Peyer's patch (tissue), 4 donors: ENCODE measurements around the gene TGFB3. TPM values are rescaled to one million over a fixed set of nuclear protein-coding genes. Genes with fewer than 3 reads are reported as not detected.

Experiments
- DNase-seq, 3 donors: peaks; one replicate each; pipeline ENCODE4 v3.0.0-alpha.2; 2017 to 2019
- H3K27ac ChIP-seq, 4 donors: fragments of 200-600 bp; sonication (generic); one replicate each; pipeline ENCODE4 v1.5.1; 2016 to 2019
- H3K27me3 ChIP-seq, 2 donors: fragments of 200-600 bp; sonication (generic); one replicate each; pipeline ENCODE4 v1.5.1; 2019
- H3K36me3 ChIP-seq, 3 donors: fragments of 200-600 bp; sonication (generic); one replicate each; pipeline ENCODE4 v1.5.1; 2016 to 2019
- H3K4me1 ChIP-seq, 4 donors: fragments of 200-600 bp; sonication (generic); one replicate each; pipeline ENCODE4 v1.5.1; 2016 to 2019
- H3K4me3 ChIP-seq, 4 donors: fragments of 200-600 bp; sonication (generic); 1 replicate in 3 of 4; 2 replicates in 1 of 4; pipeline ENCODE4 v1.5.1; 2016 to 2019; ENCODE audit warnings: mild to moderate bottlenecking in 1 of 4
- H3K9me3 ChIP-seq, 4 donors: fragments of 200-600 bp; sonication (generic); one replicate each; pipeline ENCODE4 v1.5.1; 2016 to 2019; ENCODE audit warnings: mild to moderate bottlenecking in 1 of 4
- POLR2A ChIP-seq, 2 donors: fragments of 450-650 bp; IDR thresholded peaks; one replicate each; pipeline ENCODE4 v1.5.1; 2017; ENCODE audit warnings: antibody characterized with exemption in 2 of 2, mild to moderate bottlenecking in 2 of 2, moderate library complexity in 2 of 2
- total RNA-seq, 4 donors: library from RNA; depleted of rRNA; stranded (reverse); fragments of >200 nt; gene quantifications; one replicate each; pipeline ENCODE4 v1.1.0, GENCODE V29; 2016
- TF ChIP-seq, protein P1 (sequence below), 6 experiments: fragments of 450-650 bp in 4 of 6; fragments of 200-600 bp in 2 of 6; sonication (generic) in 1 of 6; IDR thresholded peaks; one replicate each; pipeline ENCODE4 v1.5.1; 2017 to 2019; ENCODE audit warnings: antibody characterized with exemption in 6 of 6, mild to moderate bottlenecking in 3 of 6, moderate library complexity in 1 of 6

TGFB3 gene
- total RNA-seq, 4 donors from 2014 or later = 4.2 to 9.2 (median 6.4) TPM

DNA sequence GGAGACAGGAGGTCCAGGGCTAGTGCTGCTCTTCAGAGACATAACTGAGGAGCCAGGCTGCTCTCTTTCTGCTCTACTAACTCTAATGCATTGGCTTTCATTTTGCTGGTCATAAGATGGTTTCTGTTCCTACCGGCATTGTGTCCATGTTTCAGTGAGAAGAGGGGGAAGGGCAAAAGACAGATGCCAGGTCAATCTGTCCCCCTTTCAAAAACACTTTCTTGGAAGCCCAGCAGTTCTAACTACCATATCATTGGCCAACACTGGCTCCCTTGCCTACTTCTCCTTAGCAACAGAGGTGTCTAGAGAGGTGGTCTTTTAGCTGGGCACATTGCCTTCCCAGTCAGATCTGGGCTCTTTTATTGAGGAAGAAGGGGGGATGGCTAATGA lies 63.9 kb downstream of the TGFB3 start:
- no peaks in the 10 kb centered on the region for H3K36me3 ChIP-seq
- H3K27ac ChIP-seq = no peak overlapping the region
- no peaks in the 10 kb centered on the region for H3K27me3 ChIP-seq
- no peak for DNase-seq
- H3K9me3 ChIP-seq = no peaks in the 10 kb centered on the region
- TF ChIP-seq, protein P1, sequence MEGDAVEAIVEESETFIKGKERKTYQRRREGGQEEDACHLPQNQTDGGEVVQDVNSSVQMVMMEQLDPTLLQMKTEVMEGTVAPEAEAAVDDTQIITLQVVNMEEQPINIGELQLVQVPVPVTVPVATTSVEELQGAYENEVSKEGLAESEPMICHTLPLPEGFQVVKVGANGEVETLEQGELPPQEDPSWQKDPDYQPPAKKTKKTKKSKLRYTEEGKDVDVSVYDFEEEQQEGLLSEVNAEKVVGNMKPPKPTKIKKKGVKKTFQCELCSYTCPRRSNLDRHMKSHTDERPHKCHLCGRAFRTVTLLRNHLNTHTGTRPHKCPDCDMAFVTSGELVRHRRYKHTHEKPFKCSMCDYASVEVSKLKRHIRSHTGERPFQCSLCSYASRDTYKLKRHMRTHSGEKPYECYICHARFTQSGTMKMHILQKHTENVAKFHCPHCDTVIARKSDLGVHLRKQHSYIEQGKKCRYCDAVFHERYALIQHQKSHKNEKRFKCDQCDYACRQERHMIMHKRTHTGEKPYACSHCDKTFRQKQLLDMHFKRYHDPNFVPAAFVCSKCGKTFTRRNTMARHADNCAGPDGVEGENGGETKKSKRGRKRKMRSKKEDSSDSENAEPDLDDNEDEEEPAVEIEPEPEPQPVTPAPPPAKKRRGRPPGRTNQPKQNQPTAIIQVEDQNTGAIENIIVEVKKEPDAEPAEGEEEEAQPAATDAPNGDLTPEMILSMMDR (IDR thresholded peaks at IDR 0.05) = no peak
- TF ChIP-seq POLR2A (IDR thresholded peaks at IDR 0.05) = no peak
- H3K4me3 ChIP-seq = no peak overlapping the region
- no peaks in the 10 kb centered on the region for H3K4me1 ChIP-seq

- Histone ChIP-seq H3K9me3 (no peaks in the 10 kb centered on the region), H3K4me1 (no peaks in the 10 kb centered on the region), H3K36me3 (no peaks in the 10 kb centered on the region), H3K27me3 (no peaks in the 10 kb centered on the region), H3K4me3 (no peak overlapping the region), H3K27ac (no peak overlapping the region)
- TF ChIP-seq POLR2A (IDR thresholded peaks at IDR 0.05) = no peak
- TF ChIP-seq, protein P1 (IDR thresholded peaks at IDR 0.05) = no peak
- DNase-seq = no peak
Observed at GRCh38 chr14:75917322-75917945, 64.4 kb downstream of the TGFB3 start.

DNA sequence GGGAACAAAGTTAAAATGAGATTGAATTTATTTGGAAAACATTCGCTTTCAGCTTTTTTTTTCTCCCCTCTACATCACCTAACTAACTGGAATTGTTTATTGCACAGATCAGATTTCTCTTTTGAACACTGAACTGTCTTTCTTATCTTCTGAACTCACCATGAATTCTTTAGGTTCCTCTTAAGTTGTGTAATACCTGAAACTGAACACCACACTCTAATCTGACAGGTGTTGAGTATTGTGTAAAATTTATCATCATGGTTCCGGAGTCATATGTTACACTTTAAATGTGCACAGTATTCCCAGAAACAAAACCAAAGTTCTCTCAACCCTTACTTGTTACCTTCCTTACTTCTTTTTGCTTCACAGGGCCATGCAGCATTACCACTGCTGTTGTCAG lies 66.8 kb downstream of the TGFB3 start:
- TF ChIP-seq, protein P1 (IDR thresholded peaks at IDR 0.05) = no peak
- no peak for TF ChIP-seq POLR2A (IDR thresholded peaks at IDR 0.05)
- no peak overlapping the region for H3K27ac ChIP-seq
- H3K4me1 ChIP-seq = peaks cover 0 to 4% (median 0%) of the 10 kb centered on the region in 4 donors
- H3K9me3 ChIP-seq = no peaks in the 10 kb centered on the region
- H3K4me3 ChIP-seq = no peak overlapping the region
- H3K36me3 ChIP-seq = no peaks in the 10 kb centered on the region
- no peak for DNase-seq
- H3K27me3 ChIP-seq = no peaks in the 10 kb centered on the region

GRCh38 chr14:75913183-75913582 lies 68.6 kb downstream of the TGFB3 start:
- no peak for DNase-seq
- Histone ChIP-seq H3K27ac (no peak overlapping the region), H3K4me1 (peaks cover 0 to 4% (median 0%) of the 10 kb centered on the region in 4 donors), H3K27me3 (no peaks in the 10 kb centered on the region), H3K4me3 (no peak overlapping the region), H3K36me3 (no peaks in the 10 kb centered on the region), H3K9me3 (no peaks in the 10 kb centered on the region)
- TF ChIP-seq, protein P1 (IDR thresholded peaks at IDR 0.05) = no peak
- TF ChIP-seq POLR2A (IDR thresholded peaks at IDR 0.05) = no peak

DNA sequence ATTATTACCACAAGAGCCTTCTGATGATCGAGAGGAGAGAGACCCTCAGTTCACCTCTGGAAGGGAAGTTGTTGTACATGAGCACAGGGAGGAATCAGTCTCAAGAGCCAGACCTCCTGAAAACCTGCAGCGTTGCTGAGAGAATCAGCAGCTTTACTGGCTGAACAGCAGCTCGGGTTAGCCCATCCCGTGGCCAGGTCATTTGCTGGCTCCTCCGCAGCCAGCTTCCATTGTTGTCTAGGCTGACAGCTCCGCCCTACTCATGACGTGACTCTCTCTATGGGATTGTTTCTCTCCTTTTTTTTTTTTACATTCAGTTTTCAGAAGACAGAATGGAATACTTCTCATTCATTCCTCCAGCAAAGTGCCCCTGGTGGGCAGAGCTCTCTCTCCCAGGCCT lies 69.9 kb downstream of the TGFB3 start:
- no peak for DNase-seq
- Histone ChIP-seq H3K36me3 (no peaks in the 10 kb centered on the region), H3K9me3 (no peaks in the 10 kb centered on the region), H3K4me3 (no peak overlapping the region), H3K27me3 (no peaks in the 10 kb centered on the region), H3K27ac (no peak overlapping the region), H3K4me1 (peaks cover 0 to 4% (median 0%) of the 10 kb centered on the region in 4 donors)
- no peak for TF ChIP-seq POLR2A (IDR thresholded peaks at IDR 0.05)
- TF ChIP-seq, protein P1 (IDR thresholded peaks at IDR 0.05) = no peak

DNA sequence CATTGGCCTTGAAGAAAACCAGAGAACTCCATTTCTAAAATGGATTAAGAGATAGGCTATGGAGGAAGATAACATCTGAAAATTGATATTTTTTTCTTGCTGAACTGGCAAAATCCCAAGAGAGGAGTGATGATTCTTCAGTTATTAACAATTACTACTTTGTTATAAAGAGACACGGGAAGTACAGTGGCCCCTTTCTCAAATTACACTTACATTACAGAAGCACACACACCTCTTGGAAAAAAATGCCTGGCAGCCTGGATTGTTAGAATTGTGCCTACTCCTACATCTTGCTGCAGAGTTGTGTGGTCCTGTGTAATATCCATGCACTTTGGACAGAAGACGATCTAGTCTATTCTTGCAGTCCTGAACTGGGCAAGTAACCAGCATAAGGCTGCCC lies 71.7 kb downstream of the TGFB3 start:
- TF ChIP-seq POLR2A (IDR thresholded peaks at IDR 0.05) = no peak
- TF ChIP-seq, protein P1 (IDR thresholded peaks at IDR 0.05) = no peak
- Histone ChIP-seq H3K9me3 (no peaks in the 10 kb centered on the region), H3K36me3 (no peaks in the 10 kb centered on the region), H3K4me1 (peaks cover 0 to 11% (median 0%) of the 10 kb centered on the region in 4 donors), H3K4me3 (no peak overlapping the region), H3K27me3 (no peaks in the 10 kb centered on the region), H3K27ac (no peak overlapping the region)
- DNase-seq = no peak
